Uterine smooth muscle cell (primary cell): ENCODE results near the gene OPCML. TPM values are rescaled to one million over a fixed set of nuclear protein-coding genes. Genes with fewer than 3 reads are reported as not detected.

Source experiments
- total RNA-seq: library from RNA; depleted of rRNA; stranded (reverse); fragments of >200 nt; gene quantifications from 2 replicates; pipeline ENCODE4 v1.2.3, GENCODE V29; 2014

The OPCML gene
- under 0.01 and 0.22 TPM in 2 replicates for total RNA-seq

GRCh38 chr11:133531971-133532651 is at the start of gene OPCML:
Gene OPCML (minus strand): TSS chr11:133532501.

